Smooth muscle cell (in vitro differentiated cells): ENCODE results near the gene PTPN5. TPM values are rescaled to one million over a fixed set of nuclear protein-coding genes. Genes with fewer than 3 reads are reported as not detected.

ENCODE experiments used
- DNase-seq: peaks from one replicate; lab custom pipeline; 2025; ENCODE audit not compliant: unreplicated experiment; lab: John Stamatoyannopoulos, UW
- H2AFZ ChIP-seq: fragments of 200-600 bp; sonication (generic); 2 replicates; pipeline ENCODE4 v1.6.0; 2016; ENCODE audit warnings: antibody characterized with exemption, low read depth, mild to moderate bottlenecking
- H3F3A ChIP-seq: fragments of 200-600 bp; sonication (generic); 2 replicates; pipeline ENCODE4 v1.6.0; 2017; ENCODE audit warnings: antibody characterized with exemption, low read depth
- H3K27ac ChIP-seq: fragments of 200-600 bp; sonication (generic); 2 replicates; pipeline ENCODE4 v1.5.1; 2016; ENCODE audit warnings: low read depth, mild to moderate bottlenecking
- H3K27me3 ChIP-seq: fragments of 200-600 bp; sonication (generic); 2 replicates; pipeline ENCODE4 v1.6.1; 2016; ENCODE audit warnings: low read depth, mild to moderate bottlenecking
- H3K36me3 ChIP-seq: fragments of 200-600 bp; sonication (generic); 2 replicates; pipeline ENCODE4 v1.5.1; 2016; ENCODE audit warnings: low read depth
- H3K4me1 ChIP-seq: fragments of 200-600 bp; sonication (generic); 2 replicates; pipeline ENCODE4 v1.5.1; 2016; ENCODE audit warnings: low read depth
- H3K4me2 ChIP-seq: fragments of 200-600 bp; sonication (generic); 2 replicates; pipeline ENCODE4 v1.6.0; 2016; ENCODE audit warnings: mild to moderate bottlenecking
- H3K4me3 ChIP-seq: fragments of 200-600 bp; sonication (generic); 2 replicates; pipeline ENCODE4 v1.5.1; 2016; ENCODE audit warnings: mild to moderate bottlenecking
- H3K79me2 ChIP-seq: fragments of 200-600 bp; sonication (generic); 2 replicates; pipeline ENCODE4 v1.6.0; 2016; ENCODE audit warnings: low read depth, mild to moderate bottlenecking
- H3K9ac ChIP-seq: fragments of 200-600 bp; sonication (generic); 2 replicates; pipeline ENCODE4 v1.6.0; 2016; ENCODE audit warnings: low read depth
- H3K9me3 ChIP-seq: fragments of 200-600 bp; sonication (generic); replicated peaks from 2 replicates; pipeline ENCODE4 v1.5.1; 2016; ENCODE audit warnings: low read depth
- H4K20me1 ChIP-seq: fragments of 200-600 bp; sonication (generic); 2 replicates; pipeline ENCODE4 v1.6.0; 2016; ENCODE audit warnings: low read depth
- WGBS: methylation state at CpG from one replicate; pipeline ENCODE4 v1.1.7; 2016; ENCODE audit warnings: low lambda C conversion rate; 5-methylcytosine and 5-hydroxymethylcytosine counted together
- polyA plus RNA-seq: library from polyadenylated mRNA; unstranded; fragments of >200 nt; fragmentation: Nextera tagmentation; extraction: Ambion mirVana; gene quantifications from 2 replicates; pipeline ENCODE4 v1.2.1, GENCODE V29; 2016
- total RNA-seq: library from RNA; depleted of rRNA; stranded (reverse); fragments of >200 nt; gene quantifications from 2 replicates; pipeline ENCODE4 v1.2.3, GENCODE V29; 2014
- TF ChIP-seq, protein P1 (sequence below): fragments of 200-600 bp; sonication (generic); IDR thresholded peaks from 2 replicates; pipeline ENCODE4 v1.5.1; 2017; ENCODE audit warnings: borderline replicate concordance, mild to moderate bottlenecking, antibody characterized with exemption; ENCODE audit not compliant: insufficient read depth, poor library complexity, severe bottlenecking

PTPN5 gene
- total and polyA plus RNA-seq, 2 experiments from 2014 or later = not detected

GRCh38 chr11:18701614-18702216 is 89.9 kb downstream of the PTPN5 start:
- Histone ChIP-seq H3K4me1 (no peaks in the 10 kb centered on the region), H3K27ac (no peak overlapping the region), H2AFZ (no peak overlapping the region), H3K9me3 (no peaks in the 10 kb centered on the region), H3K4me3 (no peak overlapping the region), H3K9ac (no peak overlapping the region), H3K4me2 (no peak overlapping the region), H3K27me3 (no peaks in the 10 kb centered on the region), H3K79me2 (no peaks in the 10 kb centered on the region), H3F3A (peaks cover 2% of the 10 kb centered on the region), H3K36me3 (no peaks in the 10 kb centered on the region), H4K20me1 (no peaks in the 10 kb centered on the region)
- TF ChIP-seq, protein P1, sequence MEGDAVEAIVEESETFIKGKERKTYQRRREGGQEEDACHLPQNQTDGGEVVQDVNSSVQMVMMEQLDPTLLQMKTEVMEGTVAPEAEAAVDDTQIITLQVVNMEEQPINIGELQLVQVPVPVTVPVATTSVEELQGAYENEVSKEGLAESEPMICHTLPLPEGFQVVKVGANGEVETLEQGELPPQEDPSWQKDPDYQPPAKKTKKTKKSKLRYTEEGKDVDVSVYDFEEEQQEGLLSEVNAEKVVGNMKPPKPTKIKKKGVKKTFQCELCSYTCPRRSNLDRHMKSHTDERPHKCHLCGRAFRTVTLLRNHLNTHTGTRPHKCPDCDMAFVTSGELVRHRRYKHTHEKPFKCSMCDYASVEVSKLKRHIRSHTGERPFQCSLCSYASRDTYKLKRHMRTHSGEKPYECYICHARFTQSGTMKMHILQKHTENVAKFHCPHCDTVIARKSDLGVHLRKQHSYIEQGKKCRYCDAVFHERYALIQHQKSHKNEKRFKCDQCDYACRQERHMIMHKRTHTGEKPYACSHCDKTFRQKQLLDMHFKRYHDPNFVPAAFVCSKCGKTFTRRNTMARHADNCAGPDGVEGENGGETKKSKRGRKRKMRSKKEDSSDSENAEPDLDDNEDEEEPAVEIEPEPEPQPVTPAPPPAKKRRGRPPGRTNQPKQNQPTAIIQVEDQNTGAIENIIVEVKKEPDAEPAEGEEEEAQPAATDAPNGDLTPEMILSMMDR = no peak
- WGBS = 94% methylated on average over 16 of the region's 17 CpGs
- DNase-seq = no peak

GRCh38 chr11:18700872-18701271 is 90.7 kb downstream of the PTPN5 start:
- Histone ChIP-seq H3K79me2 (no peaks in the 10 kb centered on the region), H4K20me1 (no peaks in the 10 kb centered on the region), H3K9me3 (no peaks in the 10 kb centered on the region), H3K4me2 (no peak overlapping the region), H3K4me1 (no peaks in the 10 kb centered on the region), H3K9ac (no peak overlapping the region), H3K36me3 (no peaks in the 10 kb centered on the region), H3K4me3 (no peak overlapping the region), H3K27ac (no peak overlapping the region), H3F3A (peaks cover 2% of the 10 kb centered on the region), H2AFZ (no peak overlapping the region), H3K27me3 (no peaks in the 10 kb centered on the region)
- 96% methylated on average over 7 of the region's 7 CpGs for WGBS
- DNase-seq = no peak
- TF ChIP-seq, protein P1 = no peak

DNA sequence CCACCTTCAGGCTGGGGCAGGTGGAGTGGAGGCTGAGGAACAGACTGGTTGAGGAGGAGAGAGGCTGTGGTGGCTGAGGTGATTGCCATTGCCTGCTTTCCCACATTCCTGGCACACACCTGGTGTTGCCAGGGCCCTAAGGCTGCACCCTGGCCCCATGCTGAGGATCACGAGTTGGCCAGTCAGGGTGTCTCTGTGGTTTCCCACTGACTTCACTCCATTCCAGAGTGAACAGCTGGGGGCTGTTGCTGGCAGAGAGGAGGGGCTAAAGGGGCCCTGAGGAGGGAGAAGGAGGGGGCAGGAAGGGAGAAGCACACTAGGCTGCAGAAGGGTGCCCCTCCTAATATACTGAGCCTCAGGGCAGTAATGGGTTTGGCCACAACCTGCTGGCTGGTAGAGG is 91.2 kb downstream of the PTPN5 start:
- Histone ChIP-seq H3K4me3 (no peak overlapping the region), H4K20me1 (no peaks in the 10 kb centered on the region), H3K4me1 (no peaks in the 10 kb centered on the region), H3K9ac (no peak overlapping the region), H3K27ac (no peak overlapping the region), H3K27me3 (no peaks in the 10 kb centered on the region), H3K79me2 (no peaks in the 10 kb centered on the region), H3F3A (peaks cover 2% of the 10 kb centered on the region), H2AFZ (no peak overlapping the region), H3K4me2 (no peak overlapping the region), H3K9me3 (no peaks in the 10 kb centered on the region), H3K36me3 (no peaks in the 10 kb centered on the region)
- TF ChIP-seq, protein P1 = no peak
- WGBS = 67% methylated on average over 1 of the region's 1 CpG
- no peak for DNase-seq

DNA sequence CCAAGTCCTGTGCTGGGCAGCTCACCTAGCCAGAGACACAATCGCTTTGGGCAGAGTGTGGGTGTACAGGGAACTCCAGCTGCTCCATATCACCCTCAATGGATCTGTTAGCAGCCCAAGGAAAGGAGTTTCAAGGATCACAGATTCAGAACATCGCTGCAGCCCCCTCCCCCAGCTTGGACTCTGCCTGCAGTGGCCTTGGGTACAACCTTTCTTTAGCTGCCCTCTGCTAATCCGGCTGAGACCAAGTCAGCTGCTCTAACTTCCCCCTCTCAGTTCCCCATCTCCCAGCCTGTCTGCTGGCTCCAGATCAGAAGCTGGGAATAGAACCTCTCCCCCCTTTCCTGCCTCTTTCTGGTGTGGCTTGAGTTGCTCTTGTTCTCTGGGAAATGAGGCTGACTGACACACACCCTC is 91.7 kb downstream of the PTPN5 start:
- no peaks in the 10 kb centered on the region for H4K20me1 ChIP-seq
- H3K4me2 ChIP-seq = peak overlapping the region; percentile 87
- no peaks in the 10 kb centered on the region for H3K9me3 ChIP-seq
- no peaks in the 10 kb centered on the region for H3K36me3 ChIP-seq
- no peaks in the 10 kb centered on the region for H3K79me2 ChIP-seq
- H3K27ac ChIP-seq = no peak overlapping the region
- H3K9ac ChIP-seq = no peak overlapping the region
- TF ChIP-seq, protein P1 = no peak
- no peak overlapping the region for H2AFZ ChIP-seq
- 85% methylated on average over 3 of the region's 3 CpGs for WGBS
- DNase-seq = no peak
- H3K4me3 ChIP-seq = peak overlapping the region; percentile 77
- no peaks in the 10 kb centered on the region for H3K27me3 ChIP-seq
- peaks cover 2% of the 10 kb centered on the region for H3F3A ChIP-seq
- no peaks in the 10 kb centered on the region for H3K4me1 ChIP-seq
